Activated CD4-positive, alpha-beta T cell treated with anti-CD3 and anti-CD28 coated beads for 36 hours (primary cell): Measurements from ENCODE around the gene BANK1. TPM values are rescaled to one million over a fixed set of nuclear protein-coding genes. Genes with fewer than 3 reads are reported as not detected.

Experiments used
- ATAC-seq: fragments of 200-7000 bp; cut with Tn5 transposase; one replicate; pipeline ENCODE4 v1.10.0; 2021; ENCODE audit warnings: mild to moderate bottlenecking, moderate library complexity
- CTCF ChIA-PET: fragments of 350-600 bp; sonication (Branson Sonifier 250); formaldehyde crosslinking; loops from one replicate; lab custom pipeline; 2021; ENCODE audit warnings: antibody characterized with exemption; lab: Charles Lee
- POLR2A ChIA-PET: fragments of 350-600 bp; sonication (Branson Sonifier 250); formaldehyde crosslinking; loops from one replicate; lab custom pipeline; 2021; ENCODE audit warnings: antibody characterized with exemption, inconsistent platforms; lab: Charles Lee
- DNase-seq: peaks from one replicate; pipeline ENCODE4 v3.0.0-alpha.2; 2020
- H3K27ac Mint-ChIP-seq: one replicate; pipeline ENCODE4 v1.8.0; 2021; ENCODE audit warnings: mixed read lengths
- H3K27me3 Mint-ChIP-seq: one replicate; pipeline ENCODE4 v1.8.0; 2021; ENCODE audit warnings: mixed read lengths
- H3K36me3 Mint-ChIP-seq: one replicate; pipeline ENCODE4 v1.8.0; 2021; ENCODE audit warnings: low read depth, mixed read lengths
- H3K4me1 Mint-ChIP-seq: one replicate; pipeline ENCODE4 v1.8.0; 2021; ENCODE audit warnings: mixed read lengths
- H3K4me3 Mint-ChIP-seq: one replicate; pipeline ENCODE4 v1.8.0; 2021; ENCODE audit warnings: mild to moderate bottlenecking, moderate library complexity, mixed read lengths
- H3K9me3 Mint-ChIP-seq: one replicate; pipeline ENCODE4 v1.8.0; 2021; ENCODE audit warnings: low read depth, mixed read lengths
- intact Hi-C, 2 experiments: fragments of 100-400 bp; cut with DNase I in 1 of 2; cut with micrococcal nuclease in 1 of 2; formaldehyde crosslinking; loops; one replicate each; pipeline versions ENCODE4 v1.14.2 to v1.15.1; 2022 to 2024; cut with DNase I, micrococcal nuclease
- total RNA-seq, 2 experiments: library from RNA; stranded (reverse); gene quantifications; one replicate each; pipeline ENCODE4 v1.2.3, GENCODE V29; 2021

The BANK1 gene
- total RNA-seq, 2 experiments from 2014 or later = not detected

DNA sequence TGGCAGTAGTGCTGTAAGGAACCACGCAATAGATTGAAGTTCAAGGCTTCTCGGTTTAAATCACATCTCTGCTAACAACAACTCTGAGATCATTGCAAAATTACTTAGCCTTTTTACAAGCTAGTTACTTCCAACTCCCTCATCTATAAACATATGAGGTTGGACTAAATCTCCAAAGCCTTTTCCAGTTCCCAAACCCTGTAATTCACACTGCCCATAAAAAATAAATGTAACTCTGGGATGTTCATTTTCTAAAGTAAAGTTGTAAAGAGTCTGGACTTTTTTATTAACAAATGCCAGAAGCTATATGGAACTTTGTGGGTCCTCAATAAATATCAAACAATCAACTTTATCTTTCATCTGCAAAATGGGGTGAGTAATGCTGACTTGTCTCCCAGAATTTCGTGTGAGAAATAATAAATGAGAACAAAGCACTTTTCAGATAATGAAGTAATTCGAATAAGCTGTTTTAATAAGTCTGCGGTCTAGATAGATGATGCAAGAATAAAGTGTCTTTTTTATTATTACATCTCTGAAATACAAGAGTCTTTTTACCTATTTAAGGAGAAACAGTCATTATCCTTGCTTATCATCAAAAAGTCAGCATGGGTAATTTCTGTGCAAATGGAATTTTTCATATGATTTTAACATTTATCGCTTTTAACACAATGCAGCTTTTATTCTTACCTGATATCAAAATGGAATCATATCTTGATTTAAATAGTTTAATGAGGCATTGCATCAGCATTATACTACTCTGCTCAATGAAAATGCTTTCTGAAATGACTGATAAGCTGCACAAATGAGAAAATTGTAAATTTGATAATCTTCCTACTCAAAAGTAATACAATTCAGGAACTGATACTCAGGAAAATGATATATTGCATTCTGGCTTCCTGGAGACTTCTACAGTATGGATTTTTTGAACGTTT is 252.6 kb downstream of the BANK1 start:
- no peak overlapping the region for H3K4me3 Mint-ChIP-seq
- H3K27me3 Mint-ChIP-seq = no peaks in the 10 kb centered on the region
- H3K9me3 Mint-ChIP-seq = no peaks in the 10 kb centered on the region
- H3K4me1 Mint-ChIP-seq = no peaks in the 10 kb centered on the region
- ChIA-PET CTCF (no interaction called here), POLR2A (no interaction called here)
- H3K36me3 Mint-ChIP-seq = no peaks in the 10 kb centered on the region
- intact Hi-C loops = no loop called here
- ATAC-seq = no peak
- H3K27ac Mint-ChIP-seq = no peak overlapping the region
- no peak for DNase-seq

GRCh38 chr4:102047616-102048015 is 257.1 kb downstream of the BANK1 start:
- H3K9me3 Mint-ChIP-seq = no peaks in the 10 kb centered on the region
- POLR2A ChIA-PET = no interaction called here
- CTCF ChIA-PET = no interaction called here
- intact Hi-C loops = no loop called here
- H3K36me3 Mint-ChIP-seq = no peaks in the 10 kb centered on the region
- no peak for DNase-seq
- H3K27me3 Mint-ChIP-seq = peaks cover 5% of the 10 kb centered on the region
- H3K4me3 Mint-ChIP-seq = no peak overlapping the region
- no peak overlapping the region for H3K27ac Mint-ChIP-seq
- ATAC-seq = no peak
- H3K4me1 Mint-ChIP-seq = peaks cover under 1% of the 10 kb centered on the region

DNA sequence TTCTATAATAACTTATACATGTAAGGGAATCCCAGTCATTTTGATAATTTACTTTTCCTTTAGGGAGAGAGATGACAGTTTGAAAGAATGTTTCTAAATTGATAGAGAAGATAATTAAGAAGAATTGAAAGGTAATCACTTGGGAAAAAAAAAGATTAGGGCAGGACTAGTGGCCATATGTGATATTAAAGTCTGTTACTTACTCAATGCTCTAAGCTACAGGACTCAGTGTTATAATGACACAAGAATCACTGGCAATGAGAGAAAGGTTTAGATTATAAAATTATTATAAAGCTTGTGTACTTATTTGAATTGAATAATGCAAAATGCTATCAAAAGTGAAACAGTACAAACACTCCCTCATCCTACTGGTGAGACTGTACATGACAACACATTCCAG is 265.3 kb downstream of the BANK1 start:
- ChIA-PET POLR2A (no interaction called here), CTCF (interaction anchor here (0.6 to 0.7 kb wide), 2 partner anchors 217 to 698 kb away, joined by 3 to 4 read pairs; no protein-coding TSS in a partner anchor)
- ATAC-seq (no peak), DNase-seq (no peak)
- intact Hi-C loops = no loop called here
- H3K27me3 Mint-ChIP-seq = peaks cover 2% of the 10 kb centered on the region
- no peak overlapping the region for H3K4me3 Mint-ChIP-seq
- H3K9me3 Mint-ChIP-seq = no peaks in the 10 kb centered on the region
- peaks cover 6% of the 10 kb centered on the region for H3K4me1 Mint-ChIP-seq
- no peak overlapping the region for H3K27ac Mint-ChIP-seq
- no peaks in the 10 kb centered on the region for H3K36me3 Mint-ChIP-seq

- Mint-ChIP-seq H3K36me3 (no peaks in the 10 kb centered on the region), H3K4me3 (no peak overlapping the region), H3K27ac (no peak overlapping the region), H3K9me3 (no peaks in the 10 kb centered on the region), H3K4me1 (peaks cover 6% of the 10 kb centered on the region), H3K27me3 (peaks cover 2% of the 10 kb centered on the region)
- intact Hi-C loops = no loop called here
- DNase-seq (no peak), ATAC-seq (no peak)
- POLR2A ChIA-PET = interaction anchor here (0.7 kb wide), 1 partner anchor 73 kb away, joined by 3 read pairs; no protein-coding TSS in a partner anchor
- CTCF ChIA-PET = no interaction called here
These were observed 266.6 kb downstream of the BANK1 start for GRCh38 chr4:102057122-102057521.

GRCh38 chr4:102061133-102061532 is 270.6 kb downstream of the BANK1 start:
- CTCF ChIA-PET = interaction anchor here (1.1 kb wide), 1 partner anchor 13 kb away, joined by 3 read pairs; no protein-coding TSS in a partner anchor
- DNase-seq = no peak

GRCh38 chr4:102064747-102065442 is 274.4 kb downstream of the BANK1 start:
- POLR2A ChIA-PET = no interaction called here
- Mint-ChIP-seq H3K9me3 (no peaks in the 10 kb centered on the region), H3K27ac (no peak overlapping the region), H3K36me3 (no peaks in the 10 kb centered on the region), H3K4me1 (no peaks in the 10 kb centered on the region), H3K4me3 (no peak overlapping the region), H3K27me3 (no peaks in the 10 kb centered on the region)
- CTCF ChIA-PET = no interaction called here
- no peak for ATAC-seq
- intact Hi-C loops = no loop called here
- DNase-seq = no peak

More at GRCh38 chr4:102061133-102061532, 270.6 kb downstream of the BANK1 start:
- no peaks in the 10 kb centered on the region for H3K9me3 Mint-ChIP-seq
- H3K36me3 Mint-ChIP-seq = no peaks in the 10 kb centered on the region
- no peaks in the 10 kb centered on the region for H3K4me1 Mint-ChIP-seq
- H3K27ac Mint-ChIP-seq = no peak overlapping the region
- intact Hi-C loops = no loop called here
- ATAC-seq = no peak
- POLR2A ChIA-PET = no interaction called here
- H3K27me3 Mint-ChIP-seq = no peaks in the 10 kb centered on the region
- H3K4me3 Mint-ChIP-seq = no peak overlapping the region

DNA sequence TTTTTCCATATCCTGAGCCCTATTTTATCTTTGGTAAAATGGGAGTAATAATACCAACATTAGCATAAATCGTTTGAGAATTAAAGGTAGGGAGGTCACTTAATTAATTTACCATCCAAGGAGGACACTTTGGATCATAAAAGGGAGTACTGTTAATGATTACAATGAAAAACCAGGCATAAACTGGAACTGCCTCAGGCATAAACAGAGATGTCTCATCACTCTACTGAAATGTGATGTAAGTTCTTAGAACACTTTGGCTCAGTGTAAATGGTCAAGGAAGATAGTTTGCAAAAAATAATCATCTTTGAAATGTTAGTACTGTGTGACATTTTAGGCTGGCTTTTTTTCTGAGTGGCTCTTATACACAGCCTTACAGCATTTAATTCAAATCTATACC is 286.1 kb downstream of the BANK1 start:
- Mint-ChIP-seq H3K4me3 (no peak overlapping the region), H3K9me3 (no peaks in the 10 kb centered on the region), H3K27me3 (peaks cover under 1% of the 10 kb centered on the region), H3K27ac (no peak overlapping the region), H3K4me1 (no peaks in the 10 kb centered on the region), H3K36me3 (no peaks in the 10 kb centered on the region)
- intact Hi-C loops = no loop called here
- ATAC-seq = no peak
- ChIA-PET CTCF (no interaction called here), POLR2A (no interaction called here)
- no peak for DNase-seq

- Mint-ChIP-seq H3K36me3 (no peaks in the 10 kb centered on the region), H3K4me3 (no peak overlapping the region), H3K27me3 (no peaks in the 10 kb centered on the region), H3K4me1 (no peaks in the 10 kb centered on the region), H3K27ac (no peak overlapping the region), H3K9me3 (no peaks in the 10 kb centered on the region)
- DNase-seq (no peak), ATAC-seq (no peak)
- intact Hi-C loops = no loop called here
- ChIA-PET CTCF (interaction anchor here (0.6 kb wide), 1 partner anchor 38 kb away, joined by 3 read pairs; no protein-coding TSS in a partner anchor), POLR2A (no interaction called here)
These were observed 289.7 kb downstream of the BANK1 start for GRCh38 chr4:102080184-102080583.

GRCh38 chr4:102089850-102090621 is 299.5 kb downstream of the BANK1 start:
- CTCF ChIA-PET = no interaction called here
- Mint-ChIP-seq H3K9me3 (peaks cover 4% of the 10 kb centered on the region), H3K36me3 (no peaks in the 10 kb centered on the region), H3K4me3 (no peak overlapping the region), H3K4me1 (no peaks in the 10 kb centered on the region), H3K27ac (no peak overlapping the region), H3K27me3 (no peaks in the 10 kb centered on the region)
- intact Hi-C loops = no loop called here
- POLR2A ChIA-PET = no interaction called here
- no peak for ATAC-seq
- no peak for DNase-seq

DNA sequence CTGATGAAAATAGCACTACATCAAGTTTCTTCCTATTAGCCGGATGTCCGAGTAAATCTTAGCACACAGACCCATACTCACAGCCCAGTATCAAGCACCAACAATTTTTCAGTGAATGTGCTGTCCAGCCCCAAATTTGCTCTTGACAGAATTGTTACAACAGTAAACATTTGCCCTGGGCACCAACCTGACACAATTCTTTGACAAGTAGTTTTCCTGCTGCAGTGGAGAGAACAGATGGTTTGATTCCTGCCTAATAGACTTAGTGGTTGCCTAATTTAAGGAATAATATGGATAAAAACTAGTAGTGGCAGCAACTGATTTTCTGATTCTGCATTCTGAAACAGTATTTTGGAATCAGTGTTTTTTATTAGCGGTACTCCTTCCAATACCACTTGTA is 301.1 kb downstream of the BANK1 start:
- intact Hi-C loops = no loop called here
- ChIA-PET POLR2A (no interaction called here), CTCF (no interaction called here)
- peaks cover 4% of the 10 kb centered on the region for H3K9me3 Mint-ChIP-seq
- DNase-seq (no peak), ATAC-seq (no peak)
- H3K4me1 Mint-ChIP-seq = no peaks in the 10 kb centered on the region
- H3K27me3 Mint-ChIP-seq = no peaks in the 10 kb centered on the region
- no peak overlapping the region for H3K27ac Mint-ChIP-seq
- H3K4me3 Mint-ChIP-seq = no peak overlapping the region
- H3K36me3 Mint-ChIP-seq = no peaks in the 10 kb centered on the region

- H3K9me3 Mint-ChIP-seq = no peaks in the 10 kb centered on the region
- POLR2A ChIA-PET = no interaction called here
- ATAC-seq (no peak), DNase-seq (no peak)
- no peaks in the 10 kb centered on the region for H3K4me1 Mint-ChIP-seq
- intact Hi-C loops = no loop called here
- H3K4me3 Mint-ChIP-seq = no peak overlapping the region
- no peaks in the 10 kb centered on the region for H3K27me3 Mint-ChIP-seq
- H3K36me3 Mint-ChIP-seq = no peaks in the 10 kb centered on the region
- CTCF ChIA-PET = no interaction called here
- no peak overlapping the region for H3K27ac Mint-ChIP-seq
These were observed 304.0 kb downstream of the BANK1 start for GRCh38 chr4:102094481-102094880.
